Measurements from ENCODE around the gene RYR2.
"Not testable (repeated sequence)": the region's sequence is repeated elsewhere in the genome, so short reads cannot be mapped to it uniquely, and the experiment has no call there.

RYR2 gene

DNA sequence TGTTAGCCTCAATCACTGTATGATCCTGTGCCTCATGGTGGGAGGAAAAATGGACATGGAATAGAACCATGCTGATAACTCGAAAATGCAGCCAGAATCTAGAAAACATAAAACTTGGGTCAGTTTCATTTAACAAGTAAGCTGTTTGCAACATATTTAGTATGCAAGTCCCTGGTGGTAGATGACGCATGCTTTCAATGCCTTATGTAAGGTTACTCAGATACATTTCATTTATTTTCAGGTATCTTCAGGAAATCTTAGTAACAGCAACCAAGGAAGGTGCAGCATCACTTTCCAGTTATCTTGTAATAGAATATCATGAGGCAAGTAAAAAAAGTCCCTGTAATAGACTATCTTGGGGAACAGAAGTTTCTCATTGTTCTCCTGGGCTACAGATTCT is 92.9 kb downstream of the RYR2 start:
- no peaks in the 10 kb centered on the region for H3K36me3 ChIP-seq (ENCODE audit: control insufficient read depth, insufficient read depth, low read length)
- H3K27ac ChIP-seq (ENCODE audit: low read length), result no peak overlapping the region
- H3K27me3 ChIP-seq (ENCODE audit: control insufficient read depth, insufficient read depth, low read length), result no peaks in the 10 kb centered on the region
- WGBS (ENCODE audit: insufficient coverage, insufficient read length), result no CpG with 5 or more reads among the region's 2 CpGs
- no peak for DNase-seq (ENCODE audit: low read depth, low spot score)
- H3K4me3 ChIP-seq (ENCODE audit: low read length), result no peak overlapping the region
- no peaks in the 10 kb centered on the region for H3K4me1 ChIP-seq (ENCODE audit: control insufficient read depth, insufficient read depth, low read length)
- H3K9me3 ChIP-seq (ENCODE audit: control insufficient read depth, insufficient read depth, low read length), result no peaks in the 10 kb centered on the region

DNA sequence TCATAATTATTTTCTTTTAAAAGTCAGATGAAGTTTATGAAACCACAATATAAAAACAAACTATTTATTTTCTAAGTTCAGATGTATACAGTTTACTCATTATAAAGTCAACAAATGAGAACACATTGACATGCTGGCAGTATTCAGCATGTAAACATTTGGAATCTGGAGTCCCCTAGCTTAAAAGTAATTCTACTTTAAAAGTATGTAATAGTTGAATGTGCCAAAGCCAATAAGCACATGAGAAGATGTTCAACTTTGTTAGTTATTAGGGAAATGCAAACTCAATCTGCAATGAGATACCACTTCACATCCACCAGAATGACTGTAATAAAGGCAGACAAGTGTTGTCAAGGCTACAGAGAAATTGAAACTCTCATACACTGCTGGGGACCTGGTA is 96.6 kb downstream of the RYR2 start:
- Histone ChIP-seq H3K36me3 (ENCODE audit: control insufficient read depth, insufficient read depth, low read length) (no peaks in the 10 kb centered on the region), H3K4me3 (ENCODE audit: low read length) (no peak overlapping the region), H3K4me1 (ENCODE audit: control insufficient read depth, insufficient read depth, low read length) (peaks cover 3% of the 10 kb centered on the region; the same call in 1 of the 2 replicates), H3K27ac (ENCODE audit: low read length) (no peak overlapping the region), H3K9me3 (ENCODE audit: control insufficient read depth, insufficient read depth, low read length) (no peaks in the 10 kb centered on the region), H3K27me3 (ENCODE audit: control insufficient read depth, insufficient read depth, low read length) (no peaks in the 10 kb centered on the region)
- DNase-seq (ENCODE audit: low read depth, low spot score), result no peak

- no peak overlapping the region for H3K27ac ChIP-seq (ENCODE audit: low read length)
- H3K4me3 ChIP-seq (ENCODE audit: low read length), result no peak overlapping the region
- WGBS (ENCODE audit: insufficient coverage, insufficient read length), result 100% methylated on average over 1 of the region's 8 CpGs
- no peak for DNase-seq (ENCODE audit: low read depth, low spot score)
- no peaks in the 10 kb centered on the region for H3K27me3 ChIP-seq (ENCODE audit: control insufficient read depth, insufficient read depth, low read length)
- H3K4me1 ChIP-seq (ENCODE audit: control insufficient read depth, insufficient read depth, low read length), result peaks cover 3% of the 10 kb centered on the region; the same call in 1 of the 2 replicates
- no peaks in the 10 kb centered on the region for H3K36me3 ChIP-seq (ENCODE audit: control insufficient read depth, insufficient read depth, low read length)
- H3K9me3 ChIP-seq (ENCODE audit: control insufficient read depth, insufficient read depth, low read length), result no peaks in the 10 kb centered on the region
These were observed 97.7 kb downstream of the RYR2 start for GRCh38 chr1:237139732-237140131.

DNA sequence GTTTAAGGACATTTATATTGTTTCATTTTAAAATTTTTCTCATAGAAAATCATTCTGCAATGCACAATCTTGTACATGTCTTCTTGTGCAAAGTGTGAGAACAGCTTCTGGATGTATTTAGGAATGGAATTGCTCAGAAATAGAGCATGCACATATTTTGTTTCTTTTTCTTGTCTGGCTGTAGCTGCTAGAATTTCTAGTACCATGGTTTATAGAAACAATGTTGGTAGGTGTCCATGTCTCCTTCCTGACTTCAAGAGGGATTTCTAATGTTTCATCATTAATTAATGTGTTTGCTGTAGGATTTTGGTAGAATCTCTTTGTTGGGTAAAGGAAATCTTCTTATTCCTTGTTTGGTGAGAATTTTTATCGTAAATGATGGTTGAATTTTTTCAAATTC is 99.0 kb downstream of the RYR2 start:
- H3K9me3 ChIP-seq (ENCODE audit: control insufficient read depth, insufficient read depth, low read length), result no peaks in the 10 kb centered on the region
- H3K27me3 ChIP-seq (ENCODE audit: control insufficient read depth, insufficient read depth, low read length), result no peaks in the 10 kb centered on the region
- H3K4me1 ChIP-seq (ENCODE audit: control insufficient read depth, insufficient read depth, low read length), result peaks cover 3% of the 10 kb centered on the region; the same call in 1 of the 2 replicates
- no peak for DNase-seq (ENCODE audit: low read depth, low spot score)
- WGBS (ENCODE audit: insufficient coverage, insufficient read length), result 100% methylated on average over 1 of the region's 1 CpG
- no peaks in the 10 kb centered on the region for H3K36me3 ChIP-seq (ENCODE audit: control insufficient read depth, insufficient read depth, low read length)
- no peak overlapping the region for H3K4me3 ChIP-seq (ENCODE audit: low read length)
- H3K27ac ChIP-seq (ENCODE audit: low read length), result no peak overlapping the region

- no CpG with 5 or more reads among the region's 5 CpGs for WGBS (ENCODE audit: insufficient coverage, insufficient read length)
- Histone ChIP-seq H3K9me3 (ENCODE audit: control insufficient read depth, insufficient read depth, low read length) (no peaks in the 10 kb centered on the region), H3K4me3 (ENCODE audit: low read length) (no peak overlapping the region), H3K36me3 (ENCODE audit: control insufficient read depth, insufficient read depth, low read length) (no peaks in the 10 kb centered on the region), H3K27ac (ENCODE audit: low read length) (no peak overlapping the region), H3K4me1 (ENCODE audit: control insufficient read depth, insufficient read depth, low read length) (peaks cover 3% of the 10 kb centered on the region; the same call in 1 of the 2 replicates), H3K27me3 (ENCODE audit: control insufficient read depth, insufficient read depth, low read length) (no peaks in the 10 kb centered on the region)
- DNase-seq (ENCODE audit: low read depth, low spot score), result no peak
These were observed 99.5 kb downstream of the RYR2 start for GRCh38 chr1:237141502-237141901.

DNA sequence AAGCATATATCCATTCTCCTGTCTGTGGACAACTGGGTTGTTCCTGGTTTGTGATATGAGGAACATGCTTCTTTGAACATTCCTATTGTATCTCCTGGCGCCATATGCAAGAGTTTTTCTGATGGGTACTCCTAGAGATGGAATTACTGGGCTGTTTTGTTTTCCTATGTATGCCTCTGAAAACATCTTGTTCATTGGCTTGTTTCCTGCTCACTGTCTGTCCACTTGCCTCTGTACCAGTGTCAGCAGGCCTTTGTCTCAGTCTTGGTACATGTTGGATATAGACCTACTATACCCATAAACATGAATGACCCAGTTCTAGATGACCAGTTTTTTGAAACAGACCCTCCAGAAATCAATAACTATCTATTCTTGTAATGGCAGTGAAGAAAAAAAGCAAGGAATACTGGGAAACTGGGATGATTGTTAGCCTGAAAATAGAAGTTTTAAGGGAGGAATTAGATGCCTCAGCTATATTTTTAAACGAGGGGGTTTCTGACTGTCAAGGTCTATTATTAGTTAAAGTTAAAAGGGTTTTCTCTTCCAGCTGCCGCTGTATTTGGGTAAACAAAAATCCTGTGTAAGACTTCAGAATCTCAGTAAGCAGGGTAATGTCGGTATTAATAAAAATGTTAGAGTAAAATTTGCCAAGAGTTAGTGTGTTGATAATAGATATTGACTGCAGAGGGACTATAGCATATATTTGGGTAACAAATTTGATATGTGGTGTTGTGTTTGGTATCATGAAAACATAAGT is 103.6 kb downstream of the RYR2 start:
- DNase-seq (ENCODE audit: low read depth, low spot score), result no peak

DNA sequence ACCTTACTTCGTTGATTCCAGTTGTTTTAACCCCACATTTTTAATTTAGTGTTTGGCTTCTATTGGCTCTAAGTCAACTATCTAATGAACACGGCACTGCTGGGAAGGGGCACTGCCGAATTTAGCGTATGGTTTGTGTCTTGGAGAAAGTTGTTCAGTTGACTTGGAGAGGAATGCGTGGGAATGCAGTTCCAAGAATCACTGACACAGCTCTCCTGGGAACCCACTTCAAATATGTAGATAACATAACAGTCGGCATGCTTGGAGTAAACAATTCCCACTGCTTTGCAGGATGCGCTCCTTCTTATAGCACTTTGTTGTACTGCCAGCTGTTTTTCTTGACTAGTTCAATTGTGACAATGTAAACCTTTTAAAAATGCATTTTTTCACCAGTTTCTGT is 104.3 kb downstream of the RYR2 start:
- no peak overlapping the region for H3K27ac ChIP-seq (ENCODE audit: low read length)
- no peak overlapping the region for H3K4me3 ChIP-seq (ENCODE audit: low read length)
- H3K27me3 ChIP-seq (ENCODE audit: control insufficient read depth, insufficient read depth, low read length), result no peaks in the 10 kb centered on the region
- no CpG with 5 or more reads among the region's 7 CpGs for WGBS (ENCODE audit: insufficient coverage, insufficient read length)
- H3K4me1 ChIP-seq (ENCODE audit: control insufficient read depth, insufficient read depth, low read length), result peaks cover 5% of the 10 kb centered on the region
- no peaks in the 10 kb centered on the region for H3K9me3 ChIP-seq (ENCODE audit: control insufficient read depth, insufficient read depth, low read length)
- no peak for DNase-seq (ENCODE audit: low read depth, low spot score)
- no peaks in the 10 kb centered on the region for H3K36me3 ChIP-seq (ENCODE audit: control insufficient read depth, insufficient read depth, low read length)

More for the DNA sequence above, 103.6 kb downstream of the RYR2 start:
- Histone ChIP-seq H3K9me3 (ENCODE audit: control insufficient read depth, insufficient read depth, low read length) (no peaks in the 10 kb centered on the region), H3K4me3 (ENCODE audit: low read length) (no peak overlapping the region), H3K27ac (ENCODE audit: low read length) (no peak overlapping the region), H3K4me1 (ENCODE audit: control insufficient read depth, insufficient read depth, low read length) (peaks cover 5% of the 10 kb centered on the region), H3K36me3 (ENCODE audit: control insufficient read depth, insufficient read depth, low read length) (no peaks in the 10 kb centered on the region), H3K27me3 (ENCODE audit: control insufficient read depth, insufficient read depth, low read length) (no peaks in the 10 kb centered on the region)
- 93% methylated on average over 1 of the region's 4 CpGs for WGBS (ENCODE audit: insufficient coverage, insufficient read length)

- no peak for DNase-seq (ENCODE audit: low read depth, low spot score)
- H3K9me3 ChIP-seq (ENCODE audit: control insufficient read depth, insufficient read depth, low read length), result no peaks in the 10 kb centered on the region
- no peak overlapping the region for H3K4me3 ChIP-seq (ENCODE audit: low read length)
- H3K4me1 ChIP-seq (ENCODE audit: control insufficient read depth, insufficient read depth, low read length), result peaks cover 2% of the 10 kb centered on the region; the same call in 1 of the 2 replicates
- H3K27ac ChIP-seq (ENCODE audit: low read length), result no peak overlapping the region
- WGBS (ENCODE audit: insufficient coverage, insufficient read length), result no CpG with 5 or more reads among the region's 3 CpGs
- H3K36me3 ChIP-seq (ENCODE audit: control insufficient read depth, insufficient read depth, low read length), result no peaks in the 10 kb centered on the region
- no peaks in the 10 kb centered on the region for H3K27me3 ChIP-seq (ENCODE audit: control insufficient read depth, insufficient read depth, low read length)
These were observed 107.9 kb downstream of the RYR2 start for GRCh38 chr1:237149857-237150256.

GRCh38 chr1:237151979-237152378 is 110.0 kb downstream of the RYR2 start:
- WGBS (ENCODE audit: insufficient coverage, insufficient read length), result no CpG with 5 or more reads among the region's 6 CpGs
- H3K4me3 ChIP-seq (ENCODE audit: low read length), result not testable (repeated sequence)

GRCh38 chr1:237152506-237153335 is 110.7 kb downstream of the RYR2 start:
- WGBS (ENCODE audit: insufficient coverage, insufficient read length), result 100% methylated on average over 1 of the region's 5 CpGs

More at GRCh38 chr1:237151979-237152378, 110.0 kb downstream of the RYR2 start:
- H3K27ac ChIP-seq (ENCODE audit: low read length); DNase-seq (ENCODE audit: low read depth, low spot score); H3K27me3 ChIP-seq (ENCODE audit: control insufficient read depth, insufficient read depth, low read length); H3K36me3 ChIP-seq (ENCODE audit: control insufficient read depth, insufficient read depth, low read length); H3K4me1 ChIP-seq (ENCODE audit: control insufficient read depth, insufficient read depth, low read length); H3K9me3 ChIP-seq (ENCODE audit: control insufficient read depth, insufficient read depth, low read length): not testable (repeated sequence)

More at GRCh38 chr1:237152506-237153335, 110.7 kb downstream of the RYR2 start:
- Histone ChIP-seq H3K36me3 (ENCODE audit: control insufficient read depth, insufficient read depth, low read length) (0 out of 2 replicates have a peak, but pooled peaks cover 2% of the 10 kb centered on the region), H3K4me3 (ENCODE audit: low read length) (no peak overlapping the region), H3K4me1 (ENCODE audit: control insufficient read depth, insufficient read depth, low read length) (peaks cover 2% of the 10 kb centered on the region; the same call in 1 of the 2 replicates), H3K9me3 (ENCODE audit: control insufficient read depth, insufficient read depth, low read length) (no peaks in the 10 kb centered on the region), H3K27me3 (ENCODE audit: control insufficient read depth, insufficient read depth, low read length) (no peaks in the 10 kb centered on the region), H3K27ac (ENCODE audit: low read length) (no peak overlapping the region)
- DNase-seq (ENCODE audit: low read depth, low spot score), result no peak

Measured in iPS DF 6.9 (cell line).